Activated CD4-positive, alpha-beta T cell treated with anti-CD3 and anti-CD28 coated beads, Interleukin-2, amount 10 ng/mL, durations not matched to agents 7 days and 5 days (primary cell): Measurements from ENCODE around the gene NOTCH1. TPM values are rescaled to one million over a fixed set of nuclear protein-coding genes. Genes with fewer than 3 reads are reported as not detected.

Source experiments
- CTCF ChIA-PET: fragments of 350-600 bp; sonication (Branson Sonifier 250); formaldehyde crosslinking; loops from one replicate; lab custom pipeline; 2021; ENCODE audit warnings: antibody characterized with exemption; lab: Charles Lee
- POLR2A ChIA-PET: fragments of 350-600 bp; sonication (Branson Sonifier 250); formaldehyde crosslinking; loops from one replicate; lab custom pipeline; 2021; ENCODE audit warnings: antibody characterized with exemption; lab: Charles Lee
- DNase-seq: peaks from one replicate; pipeline ENCODE4 v3.0.0-alpha.2; 2020
- H3K27ac Mint-ChIP-seq: one replicate; pipeline ENCODE4 v1.8.0; 2021; ENCODE audit warnings: mild to moderate bottlenecking, moderate library complexity, mixed read lengths
- H3K27me3 Mint-ChIP-seq: one replicate; pipeline ENCODE4 v1.8.0; 2021; ENCODE audit warnings: mixed read lengths
- H3K36me3 Mint-ChIP-seq: one replicate; pipeline ENCODE4 v1.8.0; 2021; ENCODE audit warnings: low read depth, mixed read lengths
- H3K4me1 Mint-ChIP-seq: one replicate; pipeline ENCODE4 v1.8.0; 2021; ENCODE audit warnings: mixed read lengths
- H3K4me3 Mint-ChIP-seq: one replicate; pipeline ENCODE4 v1.8.0; 2021; ENCODE audit warnings: mild to moderate bottlenecking, moderate library complexity, mixed read lengths
- H3K9me3 Mint-ChIP-seq: one replicate; pipeline ENCODE4 v1.8.0; 2021; ENCODE audit warnings: mixed read lengths
- microRNA-seq: library from miRNA; unstranded; fragments of <30 nt; microRNA quantifications from one replicate; pipeline ENCODE4 v1.2.0, GENCODE V29; 2021; ENCODE audit warnings: borderline microRNAs expressed, borderline replicate concordance
- total RNA-seq, 2 experiments: library from RNA; stranded (reverse); gene quantifications; one replicate each; pipeline ENCODE4 v1.2.3, GENCODE V29; 2021

Gene NOTCH1
- total RNA-seq, 2 experiments from 2014 or later = 73.6 to 74.4 TPM

DNA sequence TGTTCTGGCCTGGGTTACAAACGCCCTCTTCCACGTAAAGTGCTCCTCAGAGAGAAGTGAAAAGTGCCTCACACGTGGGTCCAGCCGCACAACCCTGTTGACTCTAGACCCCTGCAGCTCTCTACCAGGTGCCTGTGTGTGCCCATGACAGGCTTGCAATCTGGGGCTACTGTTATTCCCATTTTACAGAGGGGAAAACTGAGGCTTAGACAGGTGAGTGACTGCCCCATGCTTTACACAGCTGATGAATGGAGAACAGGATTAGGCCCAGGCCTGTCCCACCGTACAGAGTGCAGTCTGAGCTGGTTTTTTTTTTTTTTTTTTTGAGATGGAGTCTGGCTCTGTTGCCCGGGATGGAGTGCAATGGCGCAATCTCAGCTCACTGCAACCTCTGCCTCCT, 100.0 kb downstream of the NOTCH1 start:
- no peak for DNase-seq
- no peaks in the 10 kb centered on the region for H3K4me1 Mint-ChIP-seq
- H3K36me3 Mint-ChIP-seq = peaks cover 41% of the 10 kb centered on the region
- no peaks in the 10 kb centered on the region for H3K27me3 Mint-ChIP-seq
- POLR2A ChIA-PET = no interaction called here
- H3K9me3 Mint-ChIP-seq = no peaks in the 10 kb centered on the region
- H3K27ac Mint-ChIP-seq = no peak overlapping the region
- no peak overlapping the region for H3K4me3 Mint-ChIP-seq
- CTCF ChIA-PET = interaction anchor here (0.6 to 2.6 kb wide), 6 partner anchors 16 to 282 kb away, joined by 3 to 8 read pairs (median 3); no protein-coding TSS in a partner anchor

Small RNA genes lying within 50 kb of the gene (microRNA-seq; reads per million reads assigned to microRNA genes)
- gene MIR4673 (not detected), gene MIR4674 (not detected)

Other genes starting within 250 kb of the NOTCH1 start
- gene CCDC187, start 242.0 kb downstream of the NOTCH1 start, total RNA-seq = not detected
- gene GPSM1, start 218.5 kb downstream of the NOTCH1 start, total RNA-seq = 1 to 10 TPM; 2.7 to 2.9 TPM
- 10 to 100 TPM; 13.1 to 14.6 TPM for gene DNLZ, start 182.3 kb downstream of the NOTCH1 start, total RNA-seq
- under 1 TPM; 0.44 to 0.69 TPM for gene CARD9, start 172.4 kb downstream of the NOTCH1 start, total RNA-seq
- gene SNAPC4, start 145.9 kb downstream of the NOTCH1 start, total RNA-seq = 10 to 100 TPM in 1 of 2 experiments, 1 to 10 TPM in 1; 9.4 to 10.8 TPM
- 10 to 100 TPM; 59.2 to 62.3 TPM for gene ENTR1, start 135.4 kb downstream of the NOTCH1 start, total RNA-seq
- gene PMPCA, start 135.4 kb downstream of the NOTCH1 start, total RNA-seq = 10 to 100 TPM; 52.9 to 58.8 TPM
- gene INPP5E, start 106.2 kb downstream of the NOTCH1 start, total RNA-seq = 10 to 100 TPM; 16.5 to 18.5 TPM
- gene SEC16A, start 63.0 kb downstream of the NOTCH1 start, total RNA-seq = 10 to 100 TPM; 72.1 to 74.5 TPM
- under 1 TPM; 0.22 to 0.31 TPM for gene EGFL7, start 116.9 kb upstream of the NOTCH1 start, total RNA-seq
- 10 to 100 TPM; 15.0 to 17.0 TPM for gene AGPAT2, start 141.4 kb upstream of the NOTCH1 start, total RNA-seq
- gene DIPK1B, start 166.5 kb upstream of the NOTCH1 start, total RNA-seq = not detected
- gene LCN10, start 196.9 kb upstream of the NOTCH1 start, total RNA-seq = not detected
- not detected for gene LCN6, start 202.5 kb upstream of the NOTCH1 start, total RNA-seq
- not detected for gene LCN8, start 212.2 kb upstream of the NOTCH1 start, total RNA-seq
- gene LCN15, start 218.5 kb upstream of the NOTCH1 start, total RNA-seq = not detected
- 10 to 100 TPM; 28.5 to 38.5 TPM for gene TMEM141, start 245.3 kb upstream of the NOTCH1 start, total RNA-seq